Hindlimb muscle (tissue), 1 donor: Measurements from ENCODE around the gene ANKRD12. TPM values are rescaled to one million over a fixed set of nuclear protein-coding genes. Genes with fewer than 3 reads are reported as not detected.
"Not testable (repeated sequence)": the region's sequence is repeated elsewhere in the genome, so short reads cannot be mapped to it uniquely, and the experiment has no call there.

ENCODE experiments used
- DNase-seq: peaks from one replicate; pipeline ENCODE4 v3.0.0-alpha.2; 2013
- polyA plus RNA-seq: library from polyadenylated mRNA; unstranded; fragments of 120-200 nt; gene quantifications from one replicate; pipeline ENCODE4 v1.2.1, GENCODE V29; 2013; ENCODE audit not compliant: insufficient read length

ANKRD12 gene
- polyA plus RNA-seq, 1 donor: 19.5 TPM

DNA sequence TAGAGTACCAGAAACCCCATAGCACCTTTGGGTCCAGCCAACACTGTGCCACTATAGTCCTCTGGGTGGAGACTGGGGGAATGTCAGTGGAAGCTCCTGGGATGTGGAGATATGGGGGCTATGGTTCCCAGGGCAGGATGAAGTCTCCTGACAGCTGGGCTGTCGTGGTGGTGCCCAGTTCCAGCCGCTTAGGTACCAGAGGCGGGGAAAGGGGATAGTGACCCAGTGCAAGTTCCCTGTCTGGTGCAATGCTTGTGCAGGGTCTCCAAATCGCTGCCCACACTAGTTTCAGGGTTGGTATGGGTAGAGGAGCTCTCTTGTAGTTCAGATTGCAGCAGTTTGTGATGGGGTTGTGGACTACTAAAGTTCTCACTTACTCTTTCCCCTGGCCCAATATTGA, 97.9 kb downstream of the ANKRD12 start:
- no peak for DNase-seq

DNA sequence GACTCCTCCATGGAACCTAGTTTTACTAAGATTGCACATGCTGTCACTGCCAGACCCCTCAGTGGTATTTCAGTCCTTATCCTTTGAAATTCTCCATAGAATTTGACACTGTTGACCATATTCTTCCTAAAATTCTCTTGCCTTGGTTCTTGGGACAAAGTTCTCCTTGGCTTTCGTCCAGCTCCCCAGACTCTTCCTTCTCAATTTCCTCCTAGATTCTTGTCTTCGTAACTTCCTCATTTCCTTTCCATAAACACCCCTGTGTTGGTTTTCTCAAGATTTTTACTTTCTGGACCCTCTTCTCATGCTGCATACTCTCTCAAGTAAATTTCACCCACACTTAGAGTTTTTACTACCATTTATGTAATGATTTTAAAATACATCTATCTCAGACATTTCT, 101.4 kb downstream of the ANKRD12 start:
- DNase-seq: peak; percentile 11

DNA sequence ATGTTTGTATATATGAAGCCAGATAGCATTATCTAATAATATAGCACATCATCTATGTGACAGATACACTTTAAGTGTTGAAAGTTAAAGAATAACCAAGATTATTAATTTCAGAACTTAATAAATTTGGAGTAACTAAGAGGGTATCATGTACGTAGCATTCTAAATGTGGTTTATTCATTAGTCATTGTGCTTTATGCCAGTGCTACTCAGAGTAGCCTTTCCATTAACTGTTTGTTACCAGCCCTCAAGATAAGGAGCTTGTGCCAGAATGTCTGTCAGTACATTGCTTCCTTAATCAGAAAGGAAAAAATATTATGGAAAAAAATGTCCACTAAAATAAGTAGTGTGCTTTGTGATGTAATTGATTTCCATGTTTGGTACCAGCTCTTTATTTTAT, 103.1 kb downstream of the ANKRD12 start:
- no peak for DNase-seq

DNA sequence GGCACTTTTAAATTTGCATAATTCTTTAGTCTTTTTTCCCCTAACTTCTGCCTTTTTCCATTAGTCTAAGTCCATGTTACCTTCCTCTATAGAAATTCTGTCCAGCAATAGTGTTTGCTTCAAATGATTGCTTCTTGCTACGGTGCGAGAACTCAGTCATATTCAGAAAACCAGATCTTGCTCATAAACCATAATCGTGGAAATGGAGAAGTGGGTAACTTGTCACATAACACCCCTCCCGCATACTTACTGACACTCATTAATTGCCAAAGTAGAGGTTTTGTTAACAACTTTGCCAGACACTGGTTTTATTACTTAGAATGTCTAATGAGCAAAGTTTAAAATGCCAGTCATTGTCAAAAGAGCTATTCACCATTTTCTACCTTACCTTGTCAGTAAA, 103.7 kb downstream of the ANKRD12 start:
- DNase-seq: no peak

DNA sequence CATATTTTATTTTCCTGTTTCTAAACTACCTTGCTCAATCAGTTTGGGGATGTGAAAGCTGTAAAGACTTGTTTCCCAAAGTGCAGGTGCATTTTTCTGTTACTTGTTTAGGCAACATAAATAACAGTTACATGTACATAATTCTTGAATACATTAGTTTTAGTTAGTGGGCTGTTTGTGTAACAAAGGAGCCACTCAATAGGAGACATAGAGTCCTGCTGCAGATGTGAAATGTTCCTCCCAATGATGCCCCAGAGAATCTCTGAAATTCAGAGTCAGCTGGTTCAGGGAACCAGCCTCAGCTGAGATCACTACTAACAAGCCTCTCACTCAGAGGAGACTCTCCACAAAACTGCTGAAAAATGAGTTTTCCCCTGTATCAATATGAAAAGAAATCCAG, 106.4 kb downstream of the ANKRD12 start:
- no peak for DNase-seq

DNA sequence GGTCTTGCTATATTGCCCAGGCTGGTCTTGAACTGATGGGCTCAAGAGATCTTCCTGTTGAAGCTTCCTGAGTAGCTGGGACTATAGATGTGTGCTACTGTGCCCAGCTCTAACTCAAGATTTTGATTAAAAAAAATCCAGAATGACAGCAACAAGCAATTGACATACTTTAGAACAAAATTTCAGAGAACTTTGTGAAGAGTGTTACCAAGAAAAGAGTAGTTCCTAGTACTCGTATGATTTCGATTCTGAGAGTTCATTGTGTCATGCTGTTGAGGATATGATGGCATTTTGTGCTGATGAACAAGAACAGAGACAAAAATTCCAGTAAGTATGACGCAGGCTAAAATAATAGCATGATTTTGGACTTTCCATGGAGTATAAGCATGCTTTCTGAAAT, 107.8 kb downstream of the ANKRD12 start:
- no peak for DNase-seq

DNA sequence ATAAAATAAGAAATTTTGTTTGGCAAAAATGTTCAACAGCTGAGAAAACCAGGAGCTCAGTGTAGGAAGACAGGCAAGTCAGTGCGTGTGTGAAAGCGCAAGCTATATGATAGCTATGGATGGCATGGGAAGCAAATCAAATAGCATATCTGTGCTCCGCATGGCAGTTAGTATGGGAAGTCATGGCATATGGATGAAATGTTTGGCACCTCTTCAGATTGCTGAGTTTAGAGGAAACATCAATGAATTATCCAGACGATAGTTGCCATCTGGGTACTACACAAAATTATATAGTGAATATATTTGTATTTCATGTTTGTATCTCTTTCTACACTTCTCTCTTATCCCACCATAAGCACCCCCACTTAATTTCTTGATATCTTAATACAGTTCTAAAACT, 112.1 kb downstream of the ANKRD12 start:
- no peak for DNase-seq

DNA sequence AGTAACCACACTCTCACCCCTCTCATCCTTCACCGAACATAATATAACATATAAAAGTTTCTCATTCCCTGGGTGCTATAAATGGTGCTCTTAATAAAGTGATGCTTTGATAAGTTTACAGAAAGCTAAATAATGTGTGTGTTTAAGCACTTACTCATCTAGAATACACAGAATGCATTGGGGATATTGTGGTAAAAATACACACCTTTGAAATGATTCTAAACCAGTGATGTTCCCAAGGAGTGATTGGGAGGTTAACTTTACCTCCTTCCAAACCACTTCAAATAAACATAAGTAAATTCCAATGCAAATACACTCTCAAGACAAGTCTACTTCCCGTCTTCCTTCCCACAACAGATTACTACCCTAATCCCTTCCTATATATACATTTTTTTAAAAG, 112.7 kb downstream of the ANKRD12 start:
- DNase-seq: no peak

DNA sequence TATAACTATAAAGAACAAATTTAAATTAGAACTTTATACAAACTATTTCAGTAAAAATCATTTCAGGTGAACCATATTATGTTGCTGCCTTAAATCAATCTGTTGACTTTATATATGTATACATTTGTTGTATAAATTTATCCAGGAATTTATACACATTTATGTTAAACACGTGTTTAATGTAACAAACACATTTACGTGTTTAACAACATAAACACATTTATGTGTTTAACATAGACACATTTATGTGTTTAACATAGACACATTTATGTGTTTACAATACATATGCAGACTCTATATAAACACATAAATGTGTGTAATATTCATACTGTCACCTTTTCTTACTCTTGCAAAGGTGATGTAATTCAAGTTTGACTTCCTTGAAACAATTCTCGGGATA, 122.6 kb downstream of the ANKRD12 start:
- no peak for DNase-seq

DNA sequence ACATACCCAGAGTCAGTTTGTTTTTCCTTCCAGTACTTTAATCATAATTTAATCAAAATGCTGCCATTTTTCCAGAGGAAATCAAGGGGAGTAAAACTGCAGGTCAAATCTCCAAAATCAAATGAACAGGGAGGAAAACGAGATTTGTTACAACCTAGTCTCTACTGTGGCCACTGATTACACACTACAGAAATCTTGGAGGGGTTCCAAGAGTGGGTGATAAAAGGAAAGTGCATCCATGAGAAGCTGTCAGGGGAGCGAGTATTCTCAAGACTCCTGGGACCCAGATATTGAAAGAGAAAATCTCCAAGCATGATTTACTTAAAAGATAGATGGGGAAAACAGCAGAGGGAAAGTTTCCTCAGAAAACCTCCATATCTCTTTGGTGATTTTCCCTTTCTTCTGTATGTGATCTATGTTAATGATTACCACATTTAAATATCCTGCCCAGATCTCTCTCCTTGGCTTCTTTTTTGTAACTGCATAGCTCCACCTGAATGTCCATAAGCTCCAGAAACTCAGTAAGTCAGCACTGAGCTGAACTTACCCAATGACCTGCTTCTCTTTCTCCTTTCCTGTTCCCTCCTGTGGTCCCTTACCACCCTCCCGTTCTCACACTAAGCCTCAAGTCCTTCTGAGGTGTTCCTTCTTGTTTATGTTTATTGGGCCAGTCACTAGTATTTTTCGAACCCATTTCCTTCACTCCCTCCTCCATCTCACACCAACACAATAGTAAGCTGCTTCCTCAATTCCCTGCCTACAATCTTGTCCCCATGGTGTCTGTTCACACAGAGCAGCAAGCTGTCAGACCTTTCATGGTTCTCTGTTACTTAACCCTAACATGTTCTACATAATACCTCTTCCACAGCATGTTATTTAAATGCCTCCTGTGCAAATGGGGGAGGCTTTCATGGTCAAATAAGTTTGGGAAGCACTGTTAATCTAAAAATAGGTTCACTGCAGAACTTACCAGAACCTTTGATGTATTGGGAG, 124.1 kb downstream of the ANKRD12 start:
- DNase-seq: no peak

DNA sequence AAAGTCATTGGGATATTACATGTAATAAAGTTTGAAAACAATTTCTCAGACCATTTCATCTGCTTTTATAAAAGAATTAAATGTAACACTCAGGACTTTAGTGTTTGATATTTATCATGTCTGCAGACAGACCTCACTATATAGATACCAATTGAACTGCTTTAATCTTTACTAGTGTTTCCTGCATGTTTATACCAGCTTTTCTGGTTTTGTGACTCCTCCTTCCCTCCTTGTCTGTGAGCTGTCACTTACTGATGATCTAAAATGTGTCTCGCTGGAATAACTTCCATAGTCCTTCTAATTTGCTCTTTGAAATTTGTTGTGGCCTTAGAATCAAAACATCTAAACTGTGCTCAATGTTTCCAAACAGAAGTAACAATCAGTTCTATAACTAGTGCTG, 126.7 kb downstream of the ANKRD12 start:
- no peak for DNase-seq

DNA sequence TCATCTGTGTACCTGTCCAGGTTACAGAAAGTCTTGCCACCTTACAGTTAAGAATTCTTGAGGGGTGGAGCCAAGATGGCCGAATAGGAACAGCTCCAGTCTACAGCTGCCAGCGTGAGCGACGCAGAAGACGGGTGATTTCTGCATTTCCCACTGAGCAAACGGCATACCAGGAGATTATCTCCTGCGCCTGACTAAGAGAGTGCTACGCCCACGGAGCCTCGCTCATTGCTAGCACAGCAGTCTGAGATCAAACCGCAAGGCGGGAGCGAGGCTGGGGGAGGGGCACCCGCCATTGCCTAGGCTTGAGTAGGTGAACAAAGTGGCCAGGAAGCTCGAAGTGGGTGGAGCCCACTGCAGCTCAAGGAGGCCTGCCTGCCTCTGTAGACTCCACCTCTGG, 128.2 kb downstream of the ANKRD12 start:
- DNase-seq: not testable (repeated sequence)

DNA sequence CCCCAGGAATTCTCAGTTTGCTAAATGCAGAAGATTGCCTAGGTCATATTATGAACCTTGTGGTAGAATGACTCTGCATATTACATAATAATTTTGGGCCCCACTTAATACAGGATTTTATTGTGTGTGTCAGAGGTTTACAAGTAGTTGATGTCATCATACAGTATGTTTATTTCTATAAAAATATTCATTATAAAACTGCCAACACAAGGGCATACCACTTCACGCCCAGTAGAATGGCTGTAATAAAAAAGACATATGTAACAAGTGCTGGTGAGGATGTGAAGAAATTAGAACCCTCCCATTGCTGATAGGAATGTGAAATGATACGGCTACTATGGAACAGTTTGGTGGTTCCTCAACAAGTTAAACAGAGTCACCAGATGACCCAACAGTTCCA, 136.6 kb downstream of the ANKRD12 start:
- no peak for DNase-seq

DNA sequence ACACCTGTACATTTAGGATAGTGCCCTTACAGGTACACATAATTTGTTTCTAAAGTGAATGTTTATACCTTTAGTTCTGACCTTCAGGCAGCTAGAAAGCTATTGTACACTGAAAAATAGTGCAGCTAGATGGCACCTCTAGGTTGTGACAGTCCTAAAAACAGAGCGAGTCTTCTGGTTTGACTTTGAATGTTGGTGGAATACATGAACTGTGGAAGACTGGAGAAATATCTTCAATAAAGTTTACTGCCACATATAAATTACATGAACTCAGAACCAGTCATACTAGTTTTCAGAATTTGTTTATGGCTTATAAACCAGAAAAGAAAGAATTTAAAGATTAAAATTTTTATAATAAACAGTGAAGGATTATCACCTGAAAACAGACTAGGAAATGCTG, 139.3 kb downstream of the ANKRD12 start:
- DNase-seq: no peak

DNA sequence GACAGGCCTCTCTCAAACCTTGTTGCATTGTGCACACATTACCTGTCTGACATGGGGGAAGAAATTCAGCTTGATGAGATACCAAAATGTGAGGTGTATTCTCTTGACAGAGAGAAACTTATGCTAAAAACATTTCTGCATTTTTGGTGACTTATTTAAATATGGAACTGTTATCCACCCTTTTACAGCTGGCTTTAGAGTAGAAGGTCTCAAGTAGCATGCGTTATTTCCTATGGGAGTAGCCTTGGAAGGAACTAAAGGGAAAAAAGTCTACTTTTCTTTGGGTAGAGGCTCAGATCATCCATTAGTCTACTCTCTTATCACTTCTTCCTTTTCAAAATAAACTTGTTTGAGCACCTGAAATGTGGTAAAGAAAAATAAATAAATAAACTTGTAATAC, 141.4 kb downstream of the ANKRD12 start:
- no peak for DNase-seq

DNA sequence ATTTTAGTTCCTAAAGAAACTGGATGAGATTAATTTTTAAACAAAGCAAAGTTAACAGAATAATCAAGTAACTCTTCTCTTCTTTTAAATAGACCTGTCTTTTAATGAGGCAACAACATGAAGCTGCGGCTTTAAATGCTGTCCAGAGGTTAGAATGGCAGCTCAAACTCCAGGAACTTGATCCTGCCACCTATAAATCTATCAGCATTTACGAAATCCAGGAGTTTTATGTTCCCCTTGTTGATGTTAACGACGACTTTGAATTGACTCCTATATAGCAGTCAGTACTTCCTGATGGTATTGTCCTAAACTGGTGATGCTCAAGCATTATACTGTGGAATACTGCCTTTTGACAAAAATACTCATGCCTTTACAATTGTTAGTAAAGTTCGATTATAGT, 144.3 kb downstream of the ANKRD12 start:
- DNase-seq: no peak

DNA sequence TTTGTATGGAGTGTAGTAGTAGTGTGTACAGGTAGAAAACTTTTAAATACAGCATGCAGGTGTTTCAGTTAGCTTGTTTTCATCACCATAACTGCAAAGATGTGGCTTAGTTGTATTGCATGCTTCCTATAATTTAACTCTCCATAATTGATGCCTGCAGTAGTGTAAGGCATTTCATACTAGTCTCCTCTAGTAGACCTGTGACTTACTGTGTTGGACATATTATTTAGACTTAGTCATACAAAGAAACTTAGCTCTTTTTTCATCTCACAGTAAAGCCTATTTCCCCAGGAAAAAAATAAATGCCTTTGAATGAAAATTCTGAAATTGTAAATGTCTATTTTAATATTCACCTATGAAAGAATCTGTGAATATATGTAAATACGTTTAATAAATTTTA, 145.2 kb downstream of the ANKRD12 start:
- DNase-seq: no peak

DNA sequence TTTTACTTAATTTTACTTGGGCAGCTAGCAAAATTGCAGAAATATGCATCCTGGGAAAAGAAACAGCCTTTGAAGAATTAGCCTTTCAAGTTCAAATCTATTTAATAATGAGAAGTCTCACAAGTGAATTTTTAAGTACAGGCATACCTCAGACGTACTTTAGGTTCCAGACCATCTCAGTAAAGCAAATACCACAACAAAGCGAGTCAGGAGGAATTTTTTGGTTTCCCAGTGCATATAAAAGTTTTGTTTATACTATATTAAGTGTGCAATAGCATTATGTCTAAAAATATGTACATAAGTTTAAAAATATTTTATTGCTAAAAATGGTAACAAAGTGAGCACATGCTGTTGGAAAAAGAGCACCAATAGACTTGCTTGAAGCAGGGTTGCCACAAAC, 147.2 kb downstream of the ANKRD12 start:
- DNase-seq: no peak

DNA sequence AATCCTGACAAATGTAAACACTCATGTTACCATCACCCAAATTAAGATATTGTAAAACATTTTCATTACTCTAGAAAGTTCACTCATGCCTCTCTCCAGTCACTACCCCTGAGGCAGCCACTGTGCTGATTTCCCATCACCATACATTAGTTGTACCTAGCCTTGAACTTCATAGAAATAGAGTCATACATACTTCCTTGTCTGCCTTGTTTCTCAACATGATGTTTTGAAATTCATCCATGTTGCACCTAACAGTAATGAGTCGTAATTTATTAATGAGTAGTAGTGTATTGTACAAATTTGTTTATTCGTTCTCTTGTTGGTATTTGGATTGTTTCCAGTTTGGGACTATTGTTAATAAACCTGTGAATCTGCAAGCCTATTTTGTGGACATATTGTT, 149.0 kb downstream of the ANKRD12 start:
- no peak for DNase-seq

DNA sequence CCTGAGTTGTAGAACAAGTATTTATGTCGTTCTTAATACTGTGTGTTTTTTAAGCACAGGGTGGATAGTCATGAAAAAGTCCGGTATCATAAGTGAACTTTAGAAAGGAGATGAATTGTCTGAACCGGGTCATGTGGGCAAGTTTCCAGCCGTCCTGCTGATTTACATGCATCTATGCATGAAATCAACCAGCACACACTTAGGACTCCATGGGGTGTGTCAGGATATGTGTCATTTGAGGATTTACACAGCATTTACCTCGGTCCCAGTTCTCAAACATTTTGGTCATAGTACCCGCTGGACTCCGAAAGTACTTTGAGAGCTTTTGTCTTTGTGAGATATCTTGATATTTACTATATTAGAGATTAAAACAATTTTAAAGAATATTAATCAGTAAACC, 150.5 kb downstream of the ANKRD12 start:
- no peak for DNase-seq

DNA sequence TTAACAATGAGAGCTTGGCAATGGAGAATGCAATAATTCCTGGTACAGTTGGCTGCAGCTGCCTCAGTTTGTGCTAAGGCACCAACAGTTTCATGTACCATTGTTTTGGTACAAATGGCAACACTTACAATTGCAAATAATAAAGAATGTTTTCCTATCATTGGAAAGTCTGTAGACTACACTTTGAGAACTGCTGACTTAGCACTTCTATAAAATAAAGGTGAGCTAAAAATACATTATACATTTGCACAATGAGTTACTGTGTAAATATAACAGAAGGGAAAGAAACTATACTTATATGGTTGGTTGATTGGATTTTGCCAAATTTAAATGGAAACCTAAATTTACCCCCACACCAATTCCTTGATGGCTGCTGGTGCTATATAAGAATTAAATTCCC, 153.1 kb downstream of the ANKRD12 start:
- DNase-seq: no peak

DNA sequence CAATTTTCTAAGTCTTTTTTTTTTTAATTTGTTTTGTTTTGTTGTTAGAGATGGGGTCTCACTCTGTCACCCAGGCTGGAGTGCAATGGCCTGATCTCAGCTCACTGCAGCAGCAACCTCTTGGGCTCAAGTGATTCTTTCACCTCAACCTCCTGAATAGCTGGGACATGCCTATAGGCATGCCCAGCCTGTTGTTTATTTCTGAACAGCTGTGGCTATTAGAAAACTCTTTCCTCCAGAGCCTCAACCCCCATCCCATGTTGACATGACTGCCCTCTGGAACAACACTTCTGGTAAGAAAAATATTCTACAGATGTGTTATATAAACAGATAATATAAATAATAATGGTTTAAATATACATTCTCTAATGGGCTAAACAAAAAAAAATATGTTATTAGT, 153.6 kb downstream of the ANKRD12 start:
- DNase-seq: no peak

DNA sequence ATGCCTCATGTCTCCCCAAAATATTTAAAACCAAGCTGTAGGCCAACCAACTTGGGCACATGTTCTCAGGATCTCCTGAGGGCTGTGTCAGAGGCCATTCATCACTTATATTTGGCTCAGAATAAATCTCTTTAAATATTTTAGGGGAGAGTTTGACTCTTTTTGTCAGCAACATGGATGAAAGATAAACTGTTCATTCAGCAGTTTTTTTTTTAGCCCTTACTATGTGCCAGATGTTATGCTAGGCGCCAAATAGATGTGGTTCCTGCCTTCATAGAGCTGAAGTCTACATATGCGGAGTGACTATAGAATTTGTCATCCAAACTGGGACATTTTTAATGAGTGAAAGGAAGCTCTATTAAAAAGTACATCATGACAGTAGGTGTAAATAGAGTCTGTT, 155.5 kb downstream of the ANKRD12 start:
- DNase-seq: no peak

DNA sequence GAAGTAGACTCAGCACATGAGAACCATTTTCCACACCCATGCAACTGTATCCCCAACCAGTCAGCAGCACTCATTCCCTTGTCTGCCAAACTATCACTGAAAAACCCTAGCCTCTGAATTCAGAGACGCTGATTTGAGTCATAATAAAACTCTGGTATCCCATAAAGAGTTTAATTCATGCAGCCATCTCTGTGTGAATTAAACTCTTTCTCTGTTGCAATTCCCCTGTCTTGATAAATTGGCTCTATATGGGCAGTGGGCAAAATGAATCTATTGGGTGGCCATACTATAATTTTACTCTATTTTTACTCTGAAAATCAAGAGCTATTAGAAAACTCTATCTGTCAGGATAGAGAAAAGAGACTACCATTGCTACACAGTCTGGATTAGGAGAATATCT, 157.4 kb downstream of the ANKRD12 start:
- DNase-seq: no peak
